ENCODE data around the gene PRELP. TPM values are rescaled to one million over a fixed set of nuclear protein-coding genes. Genes with fewer than 3 reads are reported as not detected.

The PRELP gene
- total and polyA plus RNA-seq, 2 donors (not counting 3 experiments of a cell fraction or from before 2014, with no cell fraction given), result 0.01 TPM; not detected in 1

- Histone ChIP-seq H3K4me2 (ENCODE audit: insufficient read depth, low read length) (no peak overlapping the region), H3K4me1 (ENCODE audit: control insufficient read depth, extremely low read depth, insufficient read depth, low read length) (peaks cover 35% of the 10 kb centered on the region), H3K36me3 (ENCODE audit: control insufficient read depth in 2 of 2, extremely low read depth in 1 of 2, insufficient read depth in 2 of 2, low read length in 2 of 2) (no peaks in the 10 kb centered on the region), H3K27ac (ENCODE audit: insufficient read depth, low read depth, low read length) (no peak overlapping the region), H3K9me3 (replicated peaks; ENCODE audit: control insufficient read depth, insufficient read depth, low read length) (no peaks in the 10 kb centered on the region), H3K79me2 (ENCODE audit: control insufficient read depth, insufficient read depth, low read length) (no peaks in the 10 kb centered on the region), H2AFZ (ENCODE audit: low read depth, low read length) (no peak overlapping the region), H4K20me1 (replicated peaks; ENCODE audit: control insufficient read depth, extremely low read depth, insufficient read depth, low read length) (no peaks in the 10 kb centered on the region), H3K27me3 (ENCODE audit: control insufficient read depth in 2 of 2, insufficient read depth in 2 of 2, low read length in 2 of 2) (no peaks in the 10 kb centered on the region), H3K4me3 (replicated peaks in 1 of 3; ENCODE audit: insufficient read depth in 1 of 3, low read depth in 1 of 3, low read length in 3 of 3) (no peak overlapping the region), H3K9me1 (replicated peaks; ENCODE audit: control insufficient read depth, extremely low read depth, insufficient read depth, low read length) (no peaks in the 10 kb centered on the region), H3K9ac (replicated peaks; ENCODE audit: extremely low read depth, insufficient read depth, low read length) (no peak overlapping the region)
- FAIRE-seq (no peak), DNase-seq (ENCODE audit: low read depth, low spot score) (no peak)
- POLR2A ChIA-PET, result interaction anchor here (1.6 kb wide), 1 partner anchor 184 kb away, joined by 4 read pairs; no protein-coding TSS in a partner anchor
- intact Hi-C loops (cut with micrococcal nuclease) (no loop called here), dilution Hi-C loops (cut with MboI; ENCODE audit: extremely low pct_ligation_motif_present, low sequenced_read_pairs) (no loop called here)
- TF ChIP-seq FOS (IDR thresholded peaks at IDR 0.05; ENCODE audit: borderline replicate concordance, insufficient read depth, low read length), result no peak
- TF ChIP-seq GATA2 (IDR thresholded peaks at IDR 0.05; ENCODE audit: insufficient read depth, insufficient read length, low read depth, low read length), result no peak
- TF ChIP-seq EZH2 (IDR thresholded peaks at IDR 0.05; ENCODE audit: borderline replicate concordance, low read depth, low read length, severe bottlenecking), result no peak
- TF ChIP-seq POLR2A (IDR thresholded peaks at IDR 0.05; ENCODE audit: low read depth, low read length), result no peak
- TF ChIP-seq JUN (IDR thresholded peaks at IDR 0.05; ENCODE audit: borderline replicate concordance, insufficient read depth, insufficient read length, low read depth), result no peak
- no peak for TF ChIP-seq CTCF (IDR thresholded peaks at IDR 0.05; ENCODE audit: extremely low read depth in 1 of 2, insufficient read depth in 1 of 2, low read depth in 1 of 2, low read length in 2 of 2)
- TF ChIP-seq MYC (IDR thresholded peaks at IDR 0.05; ENCODE audit: low read depth, low read length), result no peak
- no TSS peak for BruUV-seq (replicated peaks)
- CTCF ChIA-PET, result interaction anchor here (1.0 to 7.4 kb wide), 5 partner anchors 11 to 193 kb away, joined by 3 to 161 read pairs (median 5); partner anchors contain the start of gene ATP2B4
Measured at GRCh38 chr1:203509135-203509534, 33.5 kb downstream of the PRELP start.

All from endothelial cell of umbilical vein (primary cell).